Measurements from ENCODE around the gene LTBP2. TPM values are rescaled to one million over a fixed set of nuclear protein-coding genes. Genes with fewer than 3 reads are reported as not detected.

The LTBP2 gene
- total and polyA plus RNA-seq, 2 of the 13 experiments (the other 11 are each of a cell fraction or from before 2014, with no cell fraction given), result 0.20 to 0.41 TPM

DNA sequence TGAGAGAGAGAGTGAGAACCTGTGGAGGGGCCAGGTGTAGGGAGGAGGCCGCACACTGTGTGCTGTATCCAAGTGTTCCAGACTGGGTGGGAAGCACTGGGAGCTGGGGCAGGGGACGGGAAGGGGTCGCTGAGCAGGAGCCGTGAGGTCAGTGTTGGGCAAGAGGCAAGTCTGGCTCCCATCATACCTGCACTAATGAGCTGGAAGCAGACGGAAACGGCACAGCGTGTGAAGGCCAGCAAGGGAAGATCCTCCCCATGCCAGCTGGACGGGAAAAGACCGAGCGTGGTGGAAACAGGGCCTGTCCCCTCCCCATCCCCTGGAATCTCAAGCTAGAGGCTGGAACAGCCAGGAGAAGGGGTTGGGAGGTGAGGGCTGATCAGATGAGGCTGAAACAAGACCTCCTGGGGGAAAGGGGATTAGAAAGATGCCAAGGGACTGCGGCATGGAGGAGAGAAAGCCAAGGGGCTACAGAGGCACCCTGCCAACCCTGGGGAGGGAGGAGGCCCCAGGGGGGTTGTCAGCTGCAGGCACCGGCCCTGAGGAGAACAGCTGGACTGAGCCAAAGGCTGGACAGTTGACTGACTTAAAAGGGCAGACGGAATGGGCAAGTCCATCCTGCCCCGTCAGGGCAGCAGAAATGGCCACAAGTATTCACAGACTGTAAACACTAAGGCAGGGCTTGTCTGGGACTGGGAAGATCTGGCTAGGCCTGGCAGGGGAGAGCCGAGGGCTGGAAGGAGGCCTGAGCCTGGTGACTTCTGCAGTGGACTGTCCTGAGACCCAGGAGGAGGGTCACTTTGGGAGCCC is 19.0 kb upstream of the LTBP2 start (continued):
- TF ChIP-seq, protein P1, sequence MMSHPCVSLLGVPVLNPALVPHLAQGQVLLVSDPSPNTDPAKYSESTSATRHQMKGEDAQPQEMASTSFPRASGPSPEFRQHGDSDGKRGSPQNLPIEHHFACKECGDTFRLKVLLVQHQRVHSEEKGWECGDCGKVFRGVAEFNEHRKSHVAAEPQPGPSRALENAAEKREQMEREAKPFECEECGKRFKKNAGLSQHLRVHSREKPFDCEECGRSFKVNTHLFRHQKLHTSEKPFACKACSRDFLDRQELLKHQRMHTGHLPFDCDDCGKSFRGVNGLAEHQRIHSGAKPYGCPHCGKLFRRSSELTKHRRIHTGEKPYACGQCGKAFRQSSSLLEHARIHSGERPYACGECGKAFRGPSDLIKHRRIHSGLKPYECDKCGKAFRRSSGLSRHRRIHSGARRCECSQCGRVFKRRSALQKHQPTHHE (CRISPR knock-in tag; IDR thresholded peaks at IDR 0.05; ENCODE audit: borderline replicate concordance), result no peak
- TF ChIP-seq ZNF451 (CRISPR knock-in tag; IDR thresholded peaks at IDR 0.05) (no peak), ZNF180 (CRISPR knock-in tag; IDR thresholded peaks at IDR 0.05; ENCODE audit: borderline replicate concordance, low read depth) (no peak), RARG (CRISPR knock-in tag; IDR thresholded peaks at IDR 0.05; ENCODE audit: low read depth) (no peak), HDAC6 (IDR thresholded peaks at IDR 0.05; ENCODE audit: low read depth, low read length) (no peak), ATM (IDR thresholded peaks at IDR 0.05; ENCODE audit: borderline replicate concordance) (no peak), TBP (CRISPR knock-in tag; IDR thresholded peaks at IDR 0.05) (no peak), MIER3 (CRISPR knock-in tag; IDR thresholded peaks at IDR 0.05; ENCODE audit: borderline replicate concordance) (no peak), ETV6 (CRISPR knock-in tag; conservative IDR thresholded peaks at IDR 0.05) (no peak), HNF4A (CRISPR knock-in tag; IDR thresholded peaks at IDR 0.05) (no peak), ZNF605 (CRISPR knock-in tag; IDR thresholded peaks at IDR 0.05) (no peak), SPEN (CRISPR knock-in tag; IDR thresholded peaks at IDR 0.05; ENCODE audit: low read depth) (no peak), ZFP36L2 (CRISPR knock-in tag; IDR thresholded peaks at IDR 0.05) (no peak), RFXAP (CRISPR knock-in tag; IDR thresholded peaks at IDR 0.05; ENCODE audit: borderline replicate concordance) (no peak), ZNF629 (CRISPR knock-in tag; conservative IDR thresholded peaks at IDR 0.05) (no peak), TEAD2 (CRISPR knock-in tag; IDR thresholded peaks at IDR 0.05) (no peak)
- TF ChIP-seq, protein P2, sequence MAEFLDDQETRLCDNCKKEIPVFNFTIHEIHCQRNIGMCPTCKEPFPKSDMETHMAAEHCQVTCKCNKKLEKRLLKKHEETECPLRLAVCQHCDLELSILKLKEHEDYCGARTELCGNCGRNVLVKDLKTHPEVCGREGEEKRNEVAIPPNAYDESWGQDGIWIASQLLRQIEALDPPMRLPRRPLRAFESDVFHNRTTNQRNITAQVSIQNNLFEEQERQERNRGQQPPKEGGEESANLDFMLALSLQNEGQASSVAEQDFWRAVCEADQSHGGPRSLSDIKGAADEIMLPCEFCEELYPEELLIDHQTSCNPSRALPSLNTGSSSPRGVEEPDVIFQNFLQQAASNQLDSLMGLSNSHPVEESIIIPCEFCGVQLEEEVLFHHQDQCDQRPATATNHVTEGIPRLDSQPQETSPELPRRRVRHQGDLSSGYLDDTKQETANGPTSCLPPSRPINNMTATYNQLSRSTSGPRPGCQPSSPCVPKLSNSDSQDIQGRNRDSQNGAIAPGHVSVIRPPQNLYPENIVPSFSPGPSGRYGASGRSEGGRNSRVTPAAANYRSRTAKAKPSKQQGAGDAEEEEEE (CRISPR knock-in tag; IDR thresholded peaks at IDR 0.05; ENCODE audit: borderline replicate concordance), result no peak
- TF ChIP-seq, protein P3, sequence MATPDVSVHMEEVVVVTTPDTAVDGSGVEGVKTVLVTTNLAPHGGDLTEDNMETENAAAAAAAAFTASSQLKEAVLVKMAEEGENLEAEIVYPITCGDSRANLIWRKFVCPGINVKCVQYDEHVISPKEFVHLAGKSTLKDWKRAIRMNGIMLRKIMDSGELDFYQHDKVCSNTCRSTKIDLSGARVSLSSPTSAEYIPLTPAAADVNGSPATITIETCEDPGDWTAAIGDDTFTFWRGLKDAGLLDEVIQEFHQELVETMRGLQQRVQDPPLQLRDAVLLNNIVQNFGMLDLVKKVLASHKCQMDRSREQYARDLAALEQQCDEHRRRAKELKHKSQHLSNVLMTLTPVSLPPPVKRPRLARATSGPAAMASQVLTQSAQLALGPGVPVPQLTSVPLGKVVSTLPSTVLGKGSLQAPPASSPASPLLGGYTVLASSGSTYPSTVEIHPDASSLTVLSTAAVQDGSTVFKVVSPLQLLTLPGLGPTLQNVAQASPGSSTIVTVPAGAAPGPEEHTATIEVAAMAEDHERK (CRISPR knock-in tag; IDR thresholded peaks at IDR 0.05; ENCODE audit: low read depth), result no peak
- TF ChIP-seq, protein P4, sequence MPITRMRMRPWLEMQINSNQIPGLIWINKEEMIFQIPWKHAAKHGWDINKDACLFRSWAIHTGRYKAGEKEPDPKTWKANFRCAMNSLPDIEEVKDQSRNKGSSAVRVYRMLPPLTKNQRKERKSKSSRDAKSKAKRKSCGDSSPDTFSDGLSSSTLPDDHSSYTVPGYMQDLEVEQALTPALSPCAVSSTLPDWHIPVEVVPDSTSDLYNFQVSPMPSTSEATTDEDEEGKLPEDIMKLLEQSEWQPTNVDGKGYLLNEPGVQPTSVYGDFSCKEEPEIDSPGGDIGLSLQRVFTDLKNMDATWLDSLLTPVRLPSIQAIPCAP (CRISPR knock-in tag; IDR thresholded peaks at IDR 0.05; ENCODE audit: low read depth), result no peak
- TF ChIP-seq, protein P5, sequence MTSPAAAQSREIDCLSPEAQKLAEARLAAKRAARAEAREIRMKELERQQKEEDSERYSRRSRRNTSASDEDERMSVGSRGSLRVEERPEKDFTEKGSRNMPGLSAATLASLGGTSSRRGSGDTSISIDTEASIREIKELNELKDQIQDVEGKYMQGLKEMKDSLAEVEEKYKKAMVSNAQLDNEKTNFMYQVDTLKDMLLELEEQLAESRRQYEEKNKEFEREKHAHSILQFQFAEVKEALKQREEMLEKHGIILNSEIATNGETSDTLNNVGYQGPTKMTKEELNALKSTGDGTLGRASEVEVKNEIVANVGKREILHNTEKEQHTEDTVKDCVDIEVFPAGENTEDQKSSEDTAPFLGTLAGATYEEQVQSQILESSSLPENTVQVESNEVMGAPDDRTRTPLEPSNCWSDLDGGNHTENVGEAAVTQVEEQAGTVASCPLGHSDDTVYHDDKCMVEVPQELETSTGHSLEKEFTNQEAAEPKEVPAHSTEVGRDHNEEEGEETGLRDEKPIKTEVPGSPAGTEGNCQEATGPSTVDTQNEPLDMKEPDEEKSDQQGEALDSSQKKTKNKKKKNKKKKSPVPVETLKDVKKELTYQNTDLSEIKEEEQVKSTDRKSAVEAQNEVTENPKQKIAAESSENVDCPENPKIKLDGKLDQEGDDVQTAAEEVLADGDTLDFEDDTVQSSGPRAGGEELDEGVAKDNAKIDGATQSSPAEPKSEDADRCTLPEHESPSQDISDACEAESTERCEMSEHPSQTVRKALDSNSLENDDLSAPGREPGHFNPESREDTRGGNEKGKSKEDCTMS (CRISPR knock-in tag; conservative IDR thresholded peaks at IDR 0.05), result no peak
- TF ChIP-seq, protein P6, sequence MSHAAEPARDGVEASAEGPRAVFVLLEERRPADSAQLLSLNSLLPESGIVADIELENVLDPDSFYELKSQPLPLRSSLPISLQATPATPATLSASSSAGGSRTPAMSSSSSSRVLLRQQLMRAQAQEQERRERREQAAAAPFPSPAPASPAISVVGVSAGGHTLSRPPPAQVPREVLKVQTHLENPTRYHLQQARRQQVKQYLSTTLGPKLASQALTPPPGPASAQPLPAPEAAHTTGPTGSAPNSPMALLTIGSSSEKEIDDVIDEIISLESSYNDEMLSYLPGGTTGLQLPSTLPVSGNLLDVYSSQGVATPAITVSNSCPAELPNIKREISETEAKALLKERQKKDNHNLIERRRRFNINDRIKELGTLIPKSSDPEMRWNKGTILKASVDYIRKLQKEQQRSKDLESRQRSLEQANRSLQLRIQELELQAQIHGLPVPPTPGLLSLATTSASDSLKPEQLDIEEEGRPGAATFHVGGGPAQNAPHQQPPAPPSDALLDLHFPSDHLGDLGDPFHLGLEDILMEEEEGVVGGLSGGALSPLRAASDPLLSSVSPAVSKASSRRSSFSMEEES (CRISPR knock-in tag; IDR thresholded peaks at IDR 0.05), result no peak

Measured in HepG2 (cell line).